Measurements from ENCODE around the gene PARP8.
"Not testable (repeated sequence)": the region's sequence is repeated elsewhere in the genome, so short reads cannot be mapped to it uniquely, and the experiment has no call there.

PARP8 gene

DNA sequence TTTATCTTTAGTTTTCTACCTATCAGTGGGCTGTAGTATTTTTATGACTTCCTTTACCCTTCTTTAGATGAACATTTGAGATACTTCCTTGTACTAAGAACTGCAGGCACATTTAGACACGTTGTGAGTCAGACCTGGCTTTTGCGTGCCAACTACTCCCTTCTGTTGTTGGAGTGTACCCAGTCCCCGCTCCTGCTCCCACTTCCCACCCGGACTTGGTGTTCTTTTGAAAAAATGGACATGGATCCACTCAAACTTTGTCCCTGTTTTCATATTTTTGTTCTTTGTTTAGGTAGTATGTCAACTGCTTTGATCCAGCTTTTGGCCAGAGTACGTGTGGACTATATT lies 60.7 kb downstream of the PARP8 start:
- peak; percentile 29 for DNase-seq

DNA sequence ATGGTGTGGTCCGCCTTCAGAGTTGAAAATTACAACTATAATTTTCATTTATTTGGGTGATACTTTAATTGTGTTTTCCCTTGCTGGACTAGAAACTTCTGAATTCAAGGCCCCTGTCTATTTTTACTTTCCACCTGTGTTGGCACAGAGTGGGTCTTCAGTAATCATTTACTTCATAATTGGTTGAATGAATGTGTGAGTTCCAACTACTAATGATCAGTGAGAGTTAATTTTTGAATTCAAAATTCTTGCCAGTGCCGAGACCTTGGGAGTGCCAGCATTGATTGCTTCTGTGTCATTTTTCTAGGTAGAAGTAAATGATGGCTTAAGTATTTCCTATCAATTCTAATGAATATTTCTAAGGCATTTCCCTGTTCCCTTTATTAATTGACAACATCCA lies 61.4 kb downstream of the PARP8 start:
- DNase-seq = no peak

DNA sequence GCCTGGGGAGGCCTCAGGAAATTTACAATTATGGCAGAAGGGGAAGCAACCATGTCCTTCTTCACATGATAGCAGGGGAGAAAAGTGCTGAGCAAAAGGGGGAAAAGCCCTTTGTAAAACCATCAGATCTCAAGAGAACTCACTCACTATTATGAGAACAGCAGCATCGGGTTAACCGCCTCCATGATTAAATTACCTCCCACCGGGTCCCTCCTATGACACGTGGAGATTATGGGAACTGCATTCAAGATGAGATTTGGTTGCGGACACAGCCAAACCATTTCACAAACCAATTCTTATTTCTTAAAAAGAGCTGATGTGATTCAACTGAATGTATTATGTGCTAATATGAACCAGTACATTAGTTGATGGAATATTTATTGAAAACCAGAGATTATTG lies 63.9 kb downstream of the PARP8 start:
- no peak for DNase-seq

DNA sequence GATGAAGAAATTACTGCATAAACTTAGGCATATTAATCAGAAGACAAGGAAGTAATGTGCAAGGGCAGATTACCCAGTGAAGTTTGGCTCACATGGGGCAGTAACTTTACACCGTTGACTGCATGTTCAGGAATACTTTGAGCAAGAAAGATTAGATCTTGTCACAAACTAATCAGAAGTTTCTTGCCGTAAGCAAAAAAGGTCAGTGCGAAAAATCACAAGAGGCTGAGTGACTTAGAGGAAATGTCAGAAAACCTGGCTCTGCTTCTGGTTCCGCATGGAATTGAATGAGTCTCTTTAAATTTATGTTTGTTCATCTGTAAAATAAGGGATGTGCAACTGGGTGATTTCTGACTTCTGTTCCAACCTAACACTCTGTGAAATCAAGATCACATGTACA lies 64.4 kb downstream of the PARP8 start:
- no peak for DNase-seq

DNA sequence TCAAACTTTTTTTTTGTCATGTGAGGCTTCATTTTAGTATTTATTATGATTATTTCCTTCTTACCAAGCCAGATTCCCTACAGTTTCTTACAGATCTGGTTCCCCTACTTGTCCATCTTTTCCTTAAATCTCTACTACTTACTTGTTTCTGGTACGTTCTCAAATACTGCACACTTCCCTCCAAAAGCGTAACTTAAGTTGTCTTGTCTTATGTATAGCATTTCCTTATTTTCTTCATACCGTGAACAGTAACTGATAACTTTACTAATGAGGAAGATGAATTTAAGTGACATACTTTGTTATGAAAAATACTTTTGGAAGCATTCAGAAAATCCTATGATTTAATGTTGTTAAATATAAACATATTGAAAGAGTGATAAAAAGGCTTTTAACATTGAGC lies 67.3 kb downstream of the PARP8 start:
- DNase-seq = no peak

DNA sequence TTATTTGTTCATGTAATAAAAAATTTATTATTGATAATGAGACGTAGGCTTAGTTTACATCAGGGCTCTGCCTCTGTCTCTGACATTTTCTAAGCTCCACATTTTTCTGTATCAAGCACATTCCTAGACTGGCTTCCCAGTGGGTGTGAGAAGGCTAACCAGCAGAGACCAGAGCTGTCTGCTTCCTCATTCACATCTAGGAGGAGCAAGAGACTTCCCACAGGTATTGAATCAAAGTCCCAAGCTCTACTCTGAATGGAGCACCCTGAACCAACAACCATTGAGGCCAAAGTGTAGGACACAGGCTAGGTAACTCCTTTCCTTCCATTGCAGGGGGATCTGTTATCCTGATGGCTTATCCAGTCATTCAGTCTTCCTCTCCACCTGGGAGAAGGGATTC lies 72.4 kb downstream of the PARP8 start:
- no peak for DNase-seq

DNA sequence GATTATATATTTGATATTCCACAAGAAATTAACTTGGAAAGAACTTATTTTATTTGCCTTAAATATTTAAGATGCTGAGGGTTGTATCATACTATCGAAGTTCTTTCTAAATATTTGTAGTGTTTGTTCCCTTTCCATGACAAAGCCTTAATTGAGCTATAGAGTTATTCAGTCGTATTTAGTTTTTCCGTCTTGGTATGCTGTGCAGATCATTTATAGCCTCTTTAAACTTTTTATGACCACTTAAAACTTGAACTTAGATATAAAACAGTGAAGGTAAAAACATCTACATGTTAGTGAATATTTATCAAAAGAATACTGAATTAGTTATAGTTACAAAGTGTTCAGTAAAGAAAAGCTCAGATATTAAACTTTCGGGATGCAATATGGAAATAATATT lies 74.4 kb downstream of the PARP8 start:
- no peak for DNase-seq

DNA sequence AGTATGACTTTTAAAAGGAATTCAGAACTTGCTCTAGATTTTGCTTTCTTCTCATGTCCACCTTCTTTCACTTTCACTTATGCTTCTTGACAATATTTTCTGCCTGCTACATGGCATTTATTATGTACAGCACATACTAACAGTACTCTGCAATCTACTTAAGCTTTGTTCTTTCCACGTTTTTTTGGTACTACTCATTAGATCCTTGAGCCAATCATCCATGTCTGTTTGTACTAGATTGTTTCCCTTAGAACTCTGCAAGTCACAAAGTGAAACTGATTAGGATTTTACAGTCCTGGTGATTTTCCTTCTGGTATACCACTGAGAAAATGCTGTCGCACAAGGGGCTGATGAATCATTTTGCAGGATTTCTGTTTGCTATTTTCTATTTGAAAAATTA lies 78.3 kb downstream of the PARP8 start:
- no peak for DNase-seq

DNA sequence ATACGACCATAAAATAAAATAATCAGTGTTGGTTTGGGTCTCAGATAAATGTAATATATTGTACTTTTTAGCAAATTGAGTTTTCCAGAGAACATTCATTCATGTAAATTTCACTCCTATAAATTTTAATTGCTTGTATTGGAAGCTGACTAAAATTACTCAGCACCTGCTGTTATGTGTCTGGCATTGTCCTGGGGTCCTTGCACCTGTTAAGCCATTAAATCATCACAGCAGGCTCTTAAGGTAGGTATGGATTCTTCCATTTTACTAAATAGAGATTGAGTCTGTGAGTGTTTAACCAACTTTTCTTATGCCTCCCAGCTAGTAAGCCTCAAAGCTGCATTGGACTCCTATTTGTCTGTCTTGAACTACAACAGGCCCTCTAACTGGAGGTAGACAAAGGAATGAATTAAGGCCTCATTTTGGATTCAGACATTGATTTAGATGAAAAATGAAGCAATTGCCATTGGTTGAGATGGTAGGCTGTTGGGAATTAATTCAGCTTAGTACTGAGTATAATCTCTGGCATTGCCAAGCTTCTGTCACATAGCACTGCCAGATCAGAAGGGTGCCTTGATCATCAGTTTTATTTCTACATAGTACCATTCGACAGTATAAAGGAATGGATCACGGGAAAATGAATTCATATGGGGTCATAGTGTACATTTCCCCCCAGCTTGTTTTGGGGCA lies 78.9 kb downstream of the PARP8 start:
- no peak for DNase-seq

DNA sequence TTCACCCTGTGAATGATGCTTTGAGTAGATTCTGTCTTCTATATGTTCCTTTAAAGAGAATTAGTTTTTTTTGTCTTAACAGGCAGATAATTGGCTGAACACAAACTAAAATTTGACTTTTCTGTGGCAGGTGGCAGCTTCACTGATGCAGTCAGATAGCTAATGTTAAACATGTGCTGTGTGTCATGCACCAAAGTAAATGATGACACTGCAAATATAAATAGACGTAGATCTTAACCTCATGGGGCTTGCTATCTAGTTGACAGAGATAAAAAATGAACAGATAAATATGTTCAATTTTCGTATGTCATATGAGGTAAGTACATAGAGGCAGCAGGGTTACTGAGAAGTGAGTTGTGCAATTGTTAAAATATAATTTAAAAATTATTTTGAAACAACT lies 82.7 kb downstream of the PARP8 start:
- no peak for DNase-seq

DNA sequence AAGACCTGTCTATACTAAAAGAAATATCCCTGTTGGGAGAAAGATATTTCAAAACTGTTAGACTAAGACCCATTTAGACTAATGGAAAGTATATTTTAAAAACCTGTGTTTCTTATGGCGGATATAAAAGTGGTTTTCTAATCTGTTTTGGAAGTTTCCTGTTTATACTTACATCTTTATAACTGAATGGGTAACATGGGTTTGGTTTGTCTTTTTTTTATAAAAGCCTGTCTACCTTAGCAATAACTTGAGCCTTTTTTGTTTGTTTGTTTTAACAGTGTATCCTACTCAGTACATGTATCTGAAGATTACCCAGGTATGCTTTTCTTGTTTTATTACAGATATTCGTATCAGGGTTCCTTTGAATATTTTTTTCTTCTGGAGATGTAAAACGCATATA lies 83.4 kb downstream of the PARP8 start:
- no peak for DNase-seq

DNA sequence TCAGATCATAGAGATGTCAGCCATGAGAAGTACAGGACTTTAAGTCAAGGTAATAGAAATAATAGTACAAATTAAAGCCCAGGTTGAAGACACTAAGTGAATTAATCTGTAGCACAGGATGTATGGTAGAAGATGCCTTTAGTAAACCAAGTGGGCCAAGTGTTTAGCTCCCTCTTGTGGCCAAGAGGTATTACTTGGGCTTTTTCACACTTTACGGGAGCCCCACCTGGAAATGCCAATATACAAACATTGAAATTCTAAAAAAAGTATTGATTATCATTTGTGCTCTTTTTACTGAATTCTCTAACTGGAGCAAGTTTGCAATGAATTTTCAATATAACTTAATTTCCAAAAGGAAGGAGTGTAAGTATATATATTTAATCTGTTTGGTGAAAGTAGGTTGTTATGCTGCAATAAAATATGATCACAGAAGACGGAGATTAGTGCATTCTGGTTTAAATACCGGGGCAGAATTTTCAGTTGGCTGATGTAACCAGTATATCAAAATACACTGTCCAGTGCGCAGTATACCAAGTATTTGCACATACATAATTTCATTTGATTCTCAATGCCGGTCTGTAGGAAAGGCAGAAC lies 84.7 kb downstream of the PARP8 start:
- DNase-seq = no peak

DNA sequence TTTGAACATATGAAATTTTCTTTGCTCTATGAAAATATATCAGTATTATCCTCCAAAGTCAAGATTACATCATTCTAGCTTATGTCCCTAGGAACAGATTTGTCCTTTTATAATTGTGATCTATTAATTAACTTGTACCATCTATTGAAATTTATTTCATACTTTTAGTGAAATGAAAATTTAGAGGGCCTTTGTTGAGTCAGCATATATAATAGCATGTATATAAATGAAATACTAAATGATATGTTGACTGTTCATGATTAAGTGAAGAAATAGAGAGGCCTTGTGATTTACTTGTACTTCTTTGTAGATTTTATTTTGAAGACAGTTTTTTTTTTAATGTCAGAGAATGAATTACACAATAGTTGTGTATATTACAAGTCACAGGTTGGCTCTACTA lies 86.4 kb downstream of the PARP8 start:
- DNase-seq = no peak

DNA sequence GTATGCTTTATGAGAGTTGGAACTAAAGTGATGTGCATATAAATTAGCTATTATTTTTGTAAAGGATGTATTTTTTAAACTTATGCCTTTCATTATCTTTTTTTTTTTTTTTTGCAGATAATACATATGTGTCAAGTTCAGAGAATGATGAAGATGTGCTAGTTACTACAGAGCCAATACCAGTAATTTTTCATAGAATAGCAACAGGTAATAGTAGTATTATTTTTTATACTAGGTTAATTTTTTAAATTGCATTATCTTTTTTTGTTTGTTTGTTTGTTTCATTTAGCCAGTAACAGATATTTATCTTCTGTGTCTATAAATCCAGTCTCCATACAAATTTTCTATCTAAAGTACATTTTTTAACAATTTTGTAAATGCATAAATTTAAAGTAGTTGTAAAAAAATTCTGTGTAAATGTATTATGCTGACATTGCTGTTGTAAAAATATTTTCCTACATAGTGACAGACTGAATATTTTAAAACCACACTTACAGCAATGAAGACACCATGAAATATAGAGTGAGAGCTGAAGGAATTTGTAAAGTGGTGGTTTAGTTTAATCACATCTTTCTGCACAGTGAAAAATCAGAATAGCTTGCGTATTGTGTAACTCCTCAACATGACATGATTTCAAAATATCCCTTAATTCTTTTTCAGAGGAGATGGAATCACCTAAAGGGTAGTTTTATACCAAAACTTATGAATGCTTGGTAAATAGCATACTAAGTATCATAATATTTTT lies 93.3 kb downstream of the PARP8 start:
- DNase-seq = no peak

DNA sequence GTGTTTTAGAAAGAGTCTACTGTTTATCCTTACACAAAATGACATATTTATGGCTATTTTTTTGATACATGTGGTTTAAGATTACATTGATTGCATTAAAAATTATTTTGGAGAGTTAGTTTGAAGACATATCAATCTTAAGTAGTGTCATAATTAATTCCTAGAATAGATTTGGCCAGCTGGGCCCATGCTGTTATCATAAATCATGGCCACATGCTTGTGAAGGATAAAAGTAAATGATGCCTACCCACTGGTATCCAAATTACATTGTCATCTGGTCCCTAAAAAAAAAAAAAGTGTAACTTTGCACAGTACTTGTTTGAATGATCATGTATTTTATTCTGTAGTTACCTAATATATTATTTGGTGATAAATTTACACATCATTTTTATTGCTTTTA lies 96.9 kb downstream of the PARP8 start:
- no peak for DNase-seq

DNA sequence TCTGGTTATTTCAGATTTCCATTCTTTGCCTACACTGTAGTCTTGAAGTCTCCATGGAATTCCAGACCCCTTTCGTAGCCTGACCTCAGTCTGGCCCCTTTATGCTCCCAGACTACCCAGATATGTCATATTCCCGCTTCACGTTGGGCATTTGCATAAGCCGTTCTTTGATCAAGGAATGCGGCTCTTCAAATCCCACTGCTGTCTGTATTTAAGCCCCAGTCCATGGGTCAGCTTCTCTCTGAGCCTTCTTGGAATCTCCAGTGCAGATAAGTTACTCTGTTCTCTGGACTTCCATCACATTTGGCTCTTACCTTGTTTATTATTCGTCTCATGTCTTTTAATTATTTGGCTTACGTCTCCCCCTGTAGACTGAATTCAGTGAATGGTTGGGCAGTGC lies 97.4 kb downstream of the PARP8 start:
- DNase-seq = no peak

DNA sequence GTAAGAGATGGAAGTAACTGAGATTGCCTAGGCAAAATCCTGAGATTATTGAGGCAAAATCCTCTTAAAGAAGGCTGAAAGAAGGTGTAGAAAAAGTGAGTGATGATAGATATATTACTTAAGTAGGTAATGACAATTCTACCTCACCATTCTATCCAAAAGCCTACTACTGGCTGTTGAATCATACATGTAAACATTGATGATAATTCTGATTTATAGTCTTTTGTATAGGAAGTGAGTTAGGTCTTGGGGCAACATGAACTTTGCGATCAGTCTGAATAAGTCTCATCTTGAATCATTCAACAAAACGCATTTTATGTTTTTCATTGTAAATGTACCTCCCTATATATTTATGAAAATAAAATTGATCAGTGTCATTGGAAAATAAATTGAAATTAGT lies 99.6 kb downstream of the PARP8 start:
- no peak for DNase-seq

DNA sequence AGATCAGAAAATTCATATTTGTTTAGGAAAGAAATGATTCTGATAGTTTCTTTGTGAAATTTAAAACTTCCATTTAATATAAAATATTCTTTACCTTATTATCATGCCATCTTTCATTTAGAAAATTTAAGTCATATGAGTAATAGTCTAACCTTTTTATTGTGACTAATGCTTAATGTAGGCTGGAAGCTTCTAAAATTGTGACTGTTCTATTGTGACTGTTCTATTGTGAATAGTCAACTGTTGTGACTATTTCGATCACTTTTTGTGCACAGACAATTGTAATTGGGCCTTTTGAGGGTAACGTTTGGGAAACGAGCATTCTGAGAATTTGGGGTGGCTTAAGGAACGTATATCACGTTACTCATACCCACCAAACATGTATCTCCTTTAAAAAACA lies 100.0 kb downstream of the PARP8 start:
- no peak for DNase-seq

DNA sequence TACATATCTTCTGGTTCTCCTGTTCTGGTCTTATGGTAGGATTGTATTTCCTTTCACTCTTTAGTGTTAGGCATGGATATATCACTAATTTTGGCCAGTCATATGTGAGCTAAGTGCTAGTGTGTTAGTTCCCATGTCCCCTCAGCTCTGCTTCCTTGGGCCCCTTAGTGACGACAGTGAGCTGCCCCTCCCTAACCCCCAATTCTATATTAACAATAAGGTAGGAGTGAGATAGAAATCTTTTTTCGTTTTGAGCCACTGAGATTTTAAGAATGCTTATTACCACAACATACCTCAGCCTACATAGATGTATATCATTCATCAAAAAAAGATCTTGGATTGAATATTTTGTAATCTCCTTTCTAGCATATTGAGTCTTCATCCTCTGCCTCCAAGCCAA lies 100.5 kb downstream of the PARP8 start:
- no peak for DNase-seq

DNA sequence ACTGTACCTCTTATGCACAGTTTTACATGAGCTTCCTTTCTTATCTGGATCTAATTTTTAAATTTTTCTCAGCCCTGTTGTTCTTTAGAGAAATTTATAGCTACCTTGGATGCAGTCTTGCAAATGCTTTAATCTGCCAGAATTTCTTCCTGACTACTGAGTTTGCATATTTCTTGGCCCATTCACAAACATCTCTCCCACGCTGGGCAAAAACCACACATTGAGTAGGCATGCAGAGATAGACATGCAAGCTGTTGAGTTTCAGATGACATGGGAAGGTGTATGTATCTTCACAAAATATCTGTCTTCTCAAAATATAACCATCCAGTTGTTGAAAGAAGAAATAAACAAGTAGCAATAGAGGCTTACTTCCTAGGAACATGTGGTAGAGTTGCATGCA lies 101.2 kb downstream of the PARP8 start:
- no peak for DNase-seq

DNA sequence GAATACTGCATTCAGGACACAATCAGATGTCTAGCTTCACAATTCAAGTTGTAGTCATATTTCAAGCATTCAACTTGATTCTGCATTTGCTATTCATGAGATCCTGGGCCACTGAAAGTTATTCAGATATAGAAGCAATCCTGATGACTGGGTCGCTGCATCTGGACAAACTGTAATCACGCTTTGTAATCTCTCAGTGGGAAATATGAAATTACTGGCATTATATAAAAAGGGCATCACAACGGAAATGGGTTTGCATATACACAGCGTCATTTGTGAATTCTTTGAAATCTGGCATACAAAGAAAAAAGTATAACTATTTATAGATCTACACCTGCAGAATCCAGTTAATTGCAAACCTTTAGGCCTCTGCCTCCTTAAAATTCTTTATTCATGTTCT lies 102.2 kb downstream of the PARP8 start:
- DNase-seq = no peak

DNA sequence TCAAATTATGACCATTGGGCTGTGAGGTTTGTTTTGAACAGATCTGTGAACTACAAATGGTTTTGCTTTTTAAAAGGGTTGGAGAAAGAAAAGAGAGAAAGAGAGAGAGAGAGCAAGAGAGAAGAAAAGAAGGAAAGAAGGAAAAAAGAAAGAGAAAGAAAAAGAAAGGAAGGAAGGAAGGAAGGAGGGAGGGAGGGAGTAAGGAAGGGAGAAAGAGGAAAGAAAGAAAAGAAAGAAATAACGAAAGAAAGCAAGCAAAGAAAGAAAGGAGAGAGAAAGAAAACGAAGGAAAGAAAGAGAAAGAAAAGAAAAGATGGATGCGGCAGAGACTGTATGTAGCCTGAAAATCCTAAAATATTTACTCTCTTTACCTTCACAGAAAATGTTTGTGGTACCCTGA lies 104.0 kb downstream of the PARP8 start:
- DNase-seq = no peak

DNA sequence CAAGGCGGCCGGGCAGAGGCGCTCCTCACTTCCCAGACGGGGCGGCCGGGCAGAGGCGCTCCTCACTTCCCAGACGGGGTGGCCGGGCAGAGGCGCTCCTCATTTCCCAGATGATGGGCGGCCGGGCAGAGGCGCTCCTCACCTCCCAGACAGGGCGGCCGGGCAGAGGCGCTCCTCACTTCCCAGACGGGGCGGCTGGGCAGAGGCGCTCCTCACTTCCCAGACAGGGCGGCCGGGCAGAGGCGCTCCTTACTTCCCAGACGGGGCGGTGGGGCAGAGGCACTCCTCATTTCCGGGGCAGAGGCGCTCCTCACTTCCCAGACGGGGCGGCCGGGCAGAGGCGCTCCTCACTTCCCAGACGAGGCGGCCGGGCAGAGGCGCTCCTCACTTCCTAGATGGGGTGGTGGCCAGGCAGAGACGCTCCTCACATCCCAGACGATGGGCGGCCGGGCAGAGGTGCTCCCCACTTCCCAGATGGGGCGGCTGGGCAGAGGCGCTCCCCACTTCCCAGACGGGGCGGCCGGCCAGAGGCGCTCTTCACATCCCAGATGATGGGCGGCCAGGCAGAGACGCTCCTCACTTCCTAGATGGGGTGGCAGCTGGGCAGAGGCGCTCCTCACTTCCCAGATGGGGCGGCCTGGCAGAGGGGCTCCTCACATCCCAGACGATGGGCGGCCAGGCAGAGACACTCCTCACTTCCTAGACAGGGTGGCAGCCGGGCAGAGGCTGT lies 108.2 kb downstream of the PARP8 start:
- not testable (repeated sequence) for DNase-seq

DNA sequence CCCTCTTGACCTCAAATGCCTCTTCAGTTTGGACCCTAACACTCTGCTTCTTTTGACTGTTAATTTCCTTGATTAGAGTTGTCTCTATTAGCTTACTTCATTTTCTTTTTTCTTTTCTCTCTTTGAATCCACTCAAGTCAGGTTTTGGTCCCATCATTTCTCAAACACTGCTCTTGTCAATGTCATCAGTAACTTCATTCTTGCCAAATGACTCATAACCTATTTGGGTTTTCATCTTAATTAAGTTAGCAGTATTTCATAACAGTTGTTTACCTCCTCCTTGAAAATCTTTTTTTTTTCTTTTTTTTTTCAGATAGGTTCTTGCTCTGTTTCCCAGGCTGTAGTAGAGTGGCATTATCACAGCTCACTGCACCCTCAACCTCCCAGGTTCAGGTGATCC lies 119.6 kb downstream of the PARP8 start:
- no peak for DNase-seq

All from activated CD8-positive, alpha-beta memory T cell treated with anti-CD3 and anti-CD28 coated beads, Interleukin-2, amount 50 U/mL, for 4 hours (primary cell).